SK-N-SH (cell line): ENCODE data around the gene F7. TPM values are rescaled to one million over a fixed set of nuclear protein-coding genes. Genes with fewer than 3 reads are reported as not detected.

Experiments
- CTCF ChIA-PET: fragments of 300-600, 350-600 bp; formaldehyde crosslinking; extraction: SDS; loops from one replicate; lab custom pipeline; 2021; lab: Yijun Ruan, JAX
- POLR2A ChIA-PET: fragments of 350-600 bp; sonication (Branson Sonifier 250); formaldehyde crosslinking; extraction: SDS; loops from one replicate; lab custom pipeline; 2020; ENCODE audit warnings: antibody characterized with exemption, inconsistent platforms; lab: Yijun Ruan, JAX
- DNase-seq: peaks from one replicate; pipeline ENCODE4 v3.0.0; 2012
- H2AFZ ChIP-seq: fragments of 200-600 bp; sonication (generic); 2 replicates; pipeline ENCODE4 v1.8.1; 2016; ENCODE audit warnings: antibody characterized with exemption, mild to moderate bottlenecking, low read depth
- H3F3A ChIP-seq: fragments of 200-600 bp; sonication (generic); replicated peaks from 2 replicates; pipeline ENCODE3; 2016; ENCODE audit warnings: antibody characterized with exemption, mild to moderate bottlenecking; ENCODE audit not compliant: insufficient read depth
- H3K27ac ChIP-seq, 2 experiments: fragments of 200-500 bp in 1 of 2; fragments of 200-600 bp in 1 of 2; sonication (Bioruptor generic) in 1 of 2; sonication (generic), shearing (Covaris generic) in 1 of 2; 2 replicates each; pipeline versions ENCODE4 v1.5.1 to v1.6.1; 2014 to 2016; ENCODE audit warnings: low read depth in 2 of 2, inconsistent platforms in 1 of 2, low read length in 1 of 2, mild to moderate bottlenecking in 1 of 2, mixed read lengths in 1 of 2
- H3K27me3 ChIP-seq: fragments of 200-600 bp; sonication (generic), shearing (Covaris generic); 2 replicates; pipeline ENCODE4 v1.6.1; 2016; ENCODE audit warnings: mixed run types; ENCODE audit not compliant: insufficient read depth
- H3K36me3 ChIP-seq, 2 experiments: fragments of 200-500 bp in 1 of 2; fragments of 200-600 bp in 1 of 2; sonication (Bioruptor generic) in 1 of 2; sonication (generic) in 1 of 2; replicated peaks in 1 of 2; 2 replicates each; pipeline versions ENCODE3 to v1.5.1; 2014 to 2016; ENCODE audit warnings: low read length in 1 of 2, mild to moderate bottlenecking in 1 of 2; ENCODE audit not compliant: insufficient read depth in 2 of 2, control insufficient read depth in 1 of 2
- H3K4me1 ChIP-seq, 2 experiments: fragments of 200-500 bp in 1 of 2; fragments of 200-600 bp in 1 of 2; sonication (Bioruptor generic) in 1 of 2; sonication (generic), shearing (Covaris generic) in 1 of 2; 2 replicates each; pipeline versions ENCODE4 v1.5.1 to v1.6.1; 2014 to 2016; ENCODE audit warnings: low read depth in 1 of 2, low read length in 1 of 2, mixed run types in 1 of 2; ENCODE audit not compliant: insufficient read depth in 2 of 2, control insufficient read depth in 1 of 2
- H3K4me2 ChIP-seq: fragments of 200-600 bp; sonication (generic), shearing (Covaris generic); 2 replicates; pipeline ENCODE4 v1.6.1; 2017; ENCODE audit warnings: mixed run types
- H3K4me3 ChIP-seq, 2 experiments: fragments of 200-500 bp in 1 of 2; fragments of 200-600 bp in 1 of 2; sonication (Bioruptor generic) in 1 of 2; sonication (generic), shearing (Covaris generic) in 1 of 2; 2 replicates each; pipeline versions ENCODE4 v1.5.1 to v1.8.1; 2014 to 2016; ENCODE audit warnings: low read depth in 2 of 2, inconsistent platforms in 1 of 2, low read length in 1 of 2, mild to moderate bottlenecking in 1 of 2, mixed read lengths in 1 of 2, moderate library complexity in 1 of 2
- H3K79me2 ChIP-seq: fragments of 200-600 bp; sonication (generic); 2 replicates; pipeline ENCODE4 v1.8.1; 2017; ENCODE audit warnings: mild to moderate bottlenecking; ENCODE audit not compliant: insufficient read depth
- H3K9ac ChIP-seq: fragments of 200-600 bp; sonication (generic); 2 replicates; pipeline ENCODE4 v1.6.1; 2017; ENCODE audit warnings: mixed run types
- H3K9me2 ChIP-seq: fragments of 200-600 bp; sonication (generic); 2 replicates; pipeline ENCODE4 v1.6.1; 2017; ENCODE audit warnings: mixed run types
- H3K9me3 ChIP-seq: fragments of 200-600 bp; sonication (generic); 2 replicates; pipeline ENCODE4 v1.6.1; 2017; ENCODE audit warnings: mixed run types, mild to moderate bottlenecking, moderate library complexity
- H4K20me1 ChIP-seq: fragments of 200-600 bp; sonication (generic); 2 replicates; pipeline ENCODE4 v1.6.1; 2017; ENCODE audit warnings: mild to moderate bottlenecking, mixed run types; ENCODE audit not compliant: insufficient read depth
- CHD2 ChIP-seq: fragments of 150-350 bp; IDR thresholded peaks from 2 replicates; pipeline ENCODE4 v1.6.1; 2018; ENCODE audit warnings: low read length; ENCODE audit not compliant: partially characterized antibody
- ELF1 ChIP-seq: IDR thresholded peaks from 2 replicates; pipeline ENCODE4 v1.4.0; 2012
- EZH2phosphoT487 ChIP-seq: fragments of 200-600 bp; sonication (generic); IDR thresholded peaks from 2 replicates; pipeline ENCODE4 v1.6.1; 2017; ENCODE audit warnings: low read depth, mixed run types, mild to moderate bottlenecking, antibody characterized with exemption, moderate library complexity, borderline replicate concordance
- FOXJ3 ChIP-seq: sonication (generic); formaldehyde crosslinking; IDR thresholded peaks from 2 replicates; pipeline ENCODE4 v1.5.1; 2020; ENCODE audit warnings: mild to moderate bottlenecking, missing genetic modification reagents
- GABPA ChIP-seq: IDR thresholded peaks from 2 replicates; pipeline ENCODE4 v1.4.0; 2012; ENCODE audit warnings: low read depth, mild to moderate bottlenecking
- GATA2 ChIP-seq: sonication (generic); formaldehyde crosslinking; IDR thresholded peaks from 2 replicates; pipeline ENCODE4 v1.5.0; 2020; ENCODE audit warnings: mild to moderate bottlenecking, missing genetic modification reagents
- IRF3 ChIP-seq: fragments of 150-350 bp; IDR thresholded peaks from 2 replicates; pipeline ENCODE4 v1.6.1; 2016; ENCODE audit warnings: mild to moderate bottlenecking, low read depth, low read length
- JUND ChIP-seq: IDR thresholded peaks from 2 replicates; pipeline ENCODE4 v1.4.0; 2012
- MAX ChIP-seq: IDR thresholded peaks from 2 replicates; pipeline ENCODE4 v1.4.0; 2012; ENCODE audit warnings: low read depth
- MEF2A ChIP-seq: IDR thresholded peaks from 2 replicates; pipeline ENCODE4 v1.4.0; 2012; ENCODE audit warnings: low read depth, borderline replicate concordance
- MXI1 ChIP-seq: IDR thresholded peaks from 2 replicates; pipeline ENCODE4 v1.6.1; 2012; ENCODE audit warnings: mild to moderate bottlenecking, low read depth, low read length, improper control_type of control experiment
- NFIC ChIP-seq: IDR thresholded peaks from 2 replicates; pipeline ENCODE4 v1.4.0; 2012; ENCODE audit warnings: borderline replicate concordance
- PBX3 ChIP-seq: IDR thresholded peaks from 2 replicates; pipeline ENCODE4; 2012
- RCOR1 ChIP-seq: fragments of 150-350 bp; IDR thresholded peaks from 2 replicates; pipeline ENCODE4 v1.6.1; 2017; ENCODE audit warnings: antibody characterized with exemption, low read length
- REST ChIP-seq: IDR thresholded peaks from 2 replicates; pipeline ENCODE4 v1.6.1; 2012; ENCODE audit warnings: mild to moderate bottlenecking, low read depth, low read length, moderate library complexity
- RFX5 ChIP-seq: IDR thresholded peaks from 2 replicates; pipeline ENCODE4 v1.6.1; 2012; ENCODE audit warnings: mild to moderate bottlenecking, improper control_type of control experiment, low read length
- TAF1 ChIP-seq: IDR thresholded peaks from 2 replicates; pipeline ENCODE4 v1.6.1; 2012; ENCODE audit warnings: low read depth, mild to moderate bottlenecking, low read length, moderate library complexity, borderline replicate concordance
- TEAD4 ChIP-seq: IDR thresholded peaks from 2 replicates; pipeline ENCODE4 v1.4.0; 2012; ENCODE audit warnings: mild to moderate bottlenecking, borderline replicate concordance; ENCODE audit not compliant: insufficient read depth
- USF1 ChIP-seq: IDR thresholded peaks from 2 replicates; pipeline ENCODE4 v1.4.0; 2012; ENCODE audit warnings: low read depth, borderline replicate concordance
- WGBS: methylation state at CpG from one replicate; pipeline ENCODE4 v1.1.6; 2017; ENCODE audit warnings: low lambda C conversion rate; 5-methylcytosine and 5-hydroxymethylcytosine counted together
- polyA plus RNA-seq, 3 experiments: library from polyadenylated mRNA; depleted of rRNA; stranded (reverse); fragments of >200 nt; gene quantifications; 2 replicates each; pipeline ENCODE4 v1.2.3, GENCODE V29; 2012

F7 gene
- polyA plus RNA-seq, 1 of the 3 experiments (the other 2 are of a cell fraction): not detected

- H3K4me2 ChIP-seq: no peak overlapping the region
- H3K9me2 ChIP-seq: no peaks in the 10 kb centered on the region
- H3K4me3 ChIP-seq: no peak overlapping the region
- H3K36me3 ChIP-seq: peaks cover 4 to 19% of the 10 kb centered on the region in 2 experiments
- H3K9ac ChIP-seq: no peak overlapping the region
- CTCF ChIA-PET: no interaction called here
- no peaks in the 10 kb centered on the region for H3K79me2 ChIP-seq
- no peak overlapping the region for H2AFZ ChIP-seq
- no peaks in the 10 kb centered on the region for H3K27me3 ChIP-seq
- TF ChIP-seq USF1 (no peak), MEF2A (no peak), IRF3 (no peak), GABPA (no peak), GATA2 (no peak), MXI1 (no peak), PBX3 (no peak), JUND (no peak), FOXJ3 (CRISPR knock-in tag) (no peak)
- POLR2A ChIA-PET: no interaction called here
- H3K9me3 ChIP-seq: no peaks in the 10 kb centered on the region
- no peaks in the 10 kb centered on the region for H4K20me1 ChIP-seq
- DNase-seq: no peak
- no peak overlapping the region for H3K27ac ChIP-seq
- H3F3A ChIP-seq: no peaks in the 10 kb centered on the region
- H3K4me1 ChIP-seq: no peaks in the 10 kb centered on the region
- WGBS: 93% methylated on average over 10 of the region's 10 CpGs
Measured at GRCh38 chr13:113166266-113166665, 60.7 kb downstream of the F7 start.

- no peak for TF ChIP-seq IRF3
- no peak for TF ChIP-seq NFIC
- TF ChIP-seq MEF2A: no peak
- no peak for TF ChIP-seq MXI1
- TF ChIP-seq CHD2: no peak
- no peak for TF ChIP-seq REST
- no peak for TF ChIP-seq RFX5
- no peak for TF ChIP-seq RCOR1
- no peak for TF ChIP-seq MAX
- TF ChIP-seq EZH2phosphoT487: no peak
- no peak for TF ChIP-seq TEAD4
- TF ChIP-seq GATA2: no peak
- TF ChIP-seq ELF1: no peak
- no peak for TF ChIP-seq TAF1
- TF ChIP-seq USF1: no peak
- no peaks in the 10 kb centered on the region for H3K9me2 ChIP-seq
- DNase-seq: no peak
- CTCF ChIA-PET: no interaction called here
- H3K4me3 ChIP-seq: no peak overlapping the region
- POLR2A ChIA-PET: no interaction called here
- H3K4me1 ChIP-seq: no peaks in the 10 kb centered on the region
- 88% methylated on average over 4 of the region's 5 CpGs for WGBS
- H2AFZ ChIP-seq: no peak overlapping the region
- no peaks in the 10 kb centered on the region for H3K27me3 ChIP-seq
- no peak overlapping the region for H3K9ac ChIP-seq
- H3K4me2 ChIP-seq: no peak overlapping the region
- H3K36me3 ChIP-seq: peaks cover 7 to 19% of the 10 kb centered on the region in 2 experiments
- H3F3A ChIP-seq: no peaks in the 10 kb centered on the region
- H3K27ac ChIP-seq: no peak overlapping the region
- H3K9me3 ChIP-seq: no peaks in the 10 kb centered on the region
- H3K79me2 ChIP-seq: no peaks in the 10 kb centered on the region
- no peaks in the 10 kb centered on the region for H4K20me1 ChIP-seq
Measured at GRCh38 chr13:113166681-113167080, 61.1 kb downstream of the F7 start.
